ENCODE measurements around the gene BICDL2. TPM values are rescaled to one million over a fixed set of nuclear protein-coding genes. Genes with fewer than 3 reads are reported as not detected.

Gene BICDL2
- total and polyA plus RNA-seq, 9 of the 15 experiments (the other 6 are each of a cell fraction or from before 2014, with no cell fraction given): 0.09 to 0.28 (median 0.09) TPM; not detected in 6

DNA sequence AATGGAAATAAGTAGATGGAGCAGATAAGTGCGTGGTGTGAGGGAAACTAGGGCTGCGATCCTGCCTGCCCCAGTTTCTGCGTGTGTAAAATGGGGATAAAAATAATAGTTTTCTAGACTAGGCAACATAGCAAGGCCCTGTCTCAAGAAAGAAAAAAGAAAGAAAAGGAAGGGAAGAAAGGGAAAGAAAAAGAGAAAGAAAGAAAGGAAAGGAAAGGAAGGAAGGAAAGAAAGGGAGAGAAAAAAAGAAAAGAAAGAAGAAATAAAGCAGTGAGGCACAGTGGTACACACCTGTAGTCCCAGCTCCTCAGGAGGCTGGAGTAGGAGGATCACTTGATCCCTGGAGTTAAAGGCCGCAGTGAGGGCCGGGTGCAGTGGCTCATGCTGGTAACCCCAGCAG, 54.3 kb downstream of the BICDL2 start (continued):
- TF ChIP-seq MIER1 (IDR thresholded peaks at IDR 0.05; ENCODE audit: low read depth) (no peak), SMARCA5 (IDR thresholded peaks at IDR 0.05) (peak; percentile 90; the same call in 1 of the 2 replicates), NFXL1 (CRISPR knock-in tag; IDR thresholded peaks at IDR 0.05) (no peak), NONO (IDR thresholded peaks at IDR 0.05; ENCODE audit: low read depth in 2 of 2, low read length in 1 of 2) (no peak), NFE2 (IDR thresholded peaks at IDR 0.05; ENCODE audit: low read depth) (no peak), ZNF431 (CRISPR knock-in tag; IDR thresholded peaks at IDR 0.05) (no peak), ILF3 (IDR thresholded peaks at IDR 0.05; ENCODE audit: borderline replicate concordance) (no peak), HDAC1 (IDR thresholded peaks at IDR 0.05) (peak; percentile 16 to 28; a peak in 2 of 4 replicates), HEY1 (CRISPR knock-in tag; IDR thresholded peaks at IDR 0.05; ENCODE audit: borderline replicate concordance) (0 out of 2 replicates have a peak, but pooled peaks have one; percentile 33), SPI1 (IDR thresholded peaks at IDR 0.05; ENCODE audit: borderline replicate concordance, low read depth, low read length) (no peak), ARHGAP35 (IDR thresholded peaks at IDR 0.05; ENCODE audit: partially characterized antibody) (peak; percentile 39), RBM22 (IDR thresholded peaks at IDR 0.05; ENCODE audit: low read depth, low read length, poor library complexity, severe bottlenecking) (no peak), ZC3H8 (IDR thresholded peaks at IDR 0.05) (no peak), HLTF (IDR thresholded peaks at IDR 0.05) (peak; percentile 72; the same call in 1 of the 2 replicates), HMGN3 (IDR thresholded peaks at IDR 0.05; ENCODE audit: borderline replicate concordance, extremely low read depth, insufficient read length, low read depth, low read length) (no peak), CBX5 (IDR thresholded peaks at IDR 0.05; ENCODE audit: borderline replicate concordance, low read depth) (no peak), SNRNP70 (optimal IDR thresholded peaks at IDR 0.05; ENCODE audit: low read depth, low read length) (no peak), MTA2 (IDR thresholded peaks at IDR 0.05; ENCODE audit: low read depth) (peak; percentile 48; the same call in 1 of the 2 replicates), NFIC (IDR thresholded peaks at IDR 0.05) (0 out of 2 replicates have a peak, but pooled peaks have one; percentile 9), TEAD2 (tag; IDR thresholded peaks at IDR 0.05) (no peak)
- TF ChIP-seq, protein P1, sequence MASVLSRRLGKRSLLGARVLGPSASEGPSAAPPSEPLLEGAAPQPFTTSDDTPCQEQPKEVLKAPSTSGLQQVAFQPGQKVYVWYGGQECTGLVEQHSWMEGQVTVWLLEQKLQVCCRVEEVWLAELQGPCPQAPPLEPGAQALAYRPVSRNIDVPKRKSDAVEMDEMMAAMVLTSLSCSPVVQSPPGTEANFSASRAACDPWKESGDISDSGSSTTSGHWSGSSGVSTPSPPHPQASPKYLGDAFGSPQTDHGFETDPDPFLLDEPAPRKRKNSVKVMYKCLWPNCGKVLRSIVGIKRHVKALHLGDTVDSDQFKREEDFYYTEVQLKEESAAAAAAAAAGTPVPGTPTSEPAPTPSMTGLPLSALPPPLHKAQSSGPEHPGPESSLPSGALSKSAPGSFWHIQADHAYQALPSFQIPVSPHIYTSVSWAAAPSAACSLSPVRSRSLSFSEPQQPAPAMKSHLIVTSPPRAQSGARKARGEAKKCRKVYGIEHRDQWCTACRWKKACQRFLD (CRISPR knock-in tag; IDR thresholded peaks at IDR 0.05): no peak
- TF ChIP-seq, protein P2, sequence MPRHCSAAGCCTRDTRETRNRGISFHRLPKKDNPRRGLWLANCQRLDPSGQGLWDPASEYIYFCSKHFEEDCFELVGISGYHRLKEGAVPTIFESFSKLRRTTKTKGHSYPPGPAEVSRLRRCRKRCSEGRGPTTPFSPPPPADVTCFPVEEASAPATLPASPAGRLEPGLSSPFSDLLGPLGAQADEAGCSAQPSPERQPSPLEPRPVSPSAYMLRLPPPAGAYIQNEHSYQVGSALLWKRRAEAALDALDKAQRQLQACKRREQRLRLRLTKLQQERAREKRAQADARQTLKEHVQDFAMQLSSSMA (CRISPR knock-in tag; IDR thresholded peaks at IDR 0.05): no peak
- TF ChIP-seq, protein P3, sequence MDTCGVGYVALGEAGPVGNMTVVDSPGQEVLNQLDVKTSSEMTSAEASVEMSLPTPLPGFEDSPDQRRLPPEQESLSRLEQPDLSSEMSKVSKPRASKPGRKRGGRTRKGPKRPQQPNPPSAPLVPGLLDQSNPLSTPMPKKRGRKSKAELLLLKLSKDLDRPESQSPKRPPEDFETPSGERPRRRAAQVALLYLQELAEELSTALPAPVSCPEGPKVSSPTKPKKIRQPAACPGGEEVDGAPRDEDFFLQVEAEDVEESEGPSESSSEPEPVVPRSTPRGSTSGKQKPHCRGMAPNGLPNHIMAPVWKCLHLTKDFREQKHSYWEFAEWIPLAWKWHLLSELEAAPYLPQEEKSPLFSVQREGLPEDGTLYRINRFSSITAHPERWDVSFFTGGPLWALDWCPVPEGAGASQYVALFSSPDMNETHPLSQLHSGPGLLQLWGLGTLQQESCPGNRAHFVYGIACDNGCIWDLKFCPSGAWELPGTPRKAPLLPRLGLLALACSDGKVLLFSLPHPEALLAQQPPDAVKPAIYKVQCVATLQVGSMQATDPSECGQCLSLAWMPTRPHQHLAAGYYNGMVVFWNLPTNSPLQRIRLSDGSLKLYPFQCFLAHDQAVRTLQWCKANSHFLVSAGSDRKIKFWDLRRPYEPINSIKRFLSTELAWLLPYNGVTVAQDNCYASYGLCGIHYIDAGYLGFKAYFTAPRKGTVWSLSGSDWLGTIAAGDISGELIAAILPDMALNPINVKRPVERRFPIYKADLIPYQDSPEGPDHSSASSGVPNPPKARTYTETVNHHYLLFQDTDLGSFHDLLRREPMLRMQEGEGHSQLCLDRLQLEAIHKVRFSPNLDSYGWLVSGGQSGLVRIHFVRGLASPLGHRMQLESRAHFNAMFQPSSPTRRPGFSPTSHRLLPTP (IDR thresholded peaks at IDR 0.05; ENCODE audit: borderline replicate concordance, extremely low read depth, insufficient read length): no peak
- TF ChIP-seq, protein P4, sequence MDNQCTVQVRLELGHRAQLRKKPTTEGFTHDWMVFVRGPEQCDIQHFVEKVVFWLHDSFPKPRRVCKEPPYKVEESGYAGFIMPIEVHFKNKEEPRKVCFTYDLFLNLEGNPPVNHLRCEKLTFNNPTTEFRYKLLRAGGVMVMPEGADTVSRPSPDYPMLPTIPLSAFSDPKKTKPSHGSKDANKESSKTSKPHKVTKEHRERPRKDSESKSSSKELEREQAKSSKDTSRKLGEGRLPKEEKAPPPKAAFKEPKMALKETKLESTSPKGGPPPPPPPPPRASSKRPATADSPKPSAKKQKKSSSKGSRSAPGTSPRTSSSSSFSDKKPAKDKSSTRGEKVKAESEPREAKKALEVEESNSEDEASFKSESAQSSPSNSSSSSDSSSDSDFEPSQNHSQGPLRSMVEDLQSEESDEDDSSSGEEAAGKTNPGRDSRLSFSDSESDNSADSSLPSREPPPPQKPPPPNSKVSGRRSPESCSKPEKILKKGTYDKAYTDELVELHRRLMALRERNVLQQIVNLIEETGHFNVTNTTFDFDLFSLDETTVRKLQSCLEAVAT (IDR thresholded peaks at IDR 0.05): peak in 1 of 2 experiments; percentile 60; a peak in 1 of 4 replicates

Measured in K562 (cell line).